ENCODE results near the gene CDC42EP1.
A peak's percentile ranks its signal among the peaks of the same experiment; 100 is the strongest.
"Not testable (repeated sequence)": the region's sequence is repeated elsewhere in the genome, so short reads cannot be mapped to it uniquely, and the experiment has no call there.

The CDC42EP1 gene

GRCh38 chr22:37588546-37589215, 28.4 kb downstream of the CDC42EP1 start:
- no peak for DNase-seq

- no peak for DNase-seq
Observed at GRCh38 chr22:37589636-37590035, 29.4 kb downstream of the CDC42EP1 start.

- DNase-seq: not testable (repeated sequence)
Observed at GRCh38 chr22:37591081-37591480, 30.8 kb downstream of the CDC42EP1 start.

GRCh38 chr22:37591823-37592404, 31.6 kb downstream of the CDC42EP1 start:
- no peak for DNase-seq

- DNase-seq: no peak
Observed at GRCh38 chr22:37594237-37594636, 34.0 kb downstream of the CDC42EP1 start.

- DNase-seq: no peak
Observed at GRCh38 chr22:37599153-37599552, 38.9 kb downstream of the CDC42EP1 start.

GRCh38 chr22:37601203-37601539, 40.9 kb downstream of the CDC42EP1 start:
- DNase-seq: no peak

GRCh38 chr22:37601540-37602442, 41.5 kb downstream of the CDC42EP1 start:
- DNase-seq: no peak

- not testable (repeated sequence) for DNase-seq
Observed at GRCh38 chr22:37602546-37603277, 42.4 kb downstream of the CDC42EP1 start.

- no peak for DNase-seq
Observed at GRCh38 chr22:37604074-37604473, 43.8 kb downstream of the CDC42EP1 start.

- no peak for DNase-seq
Observed at GRCh38 chr22:37604875-37605274, 44.6 kb downstream of the CDC42EP1 start.

- DNase-seq: peak; percentile 7 to 43
Observed at GRCh38 chr22:37607010-37607934, 47.0 kb downstream of the CDC42EP1 start.

GRCh38 chr22:37607935-37608476, 47.7 kb downstream of the CDC42EP1 start:
- DNase-seq: peak in 1 of 2 donors; percentile 36

- peak; percentile 89 to 97 for DNase-seq
Observed at GRCh38 chr22:37608477-37609239, 48.4 kb downstream of the CDC42EP1 start, which contains the start of gene GGA1. Gene GGA1 (plus strand): TSS chr22:37608834. CDS start chr22:37608861, 27 bp downstream.

GRCh38 chr22:37609240-37610152, 49.2 kb downstream of the CDC42EP1 start:
- no peak for DNase-seq

GRCh38 chr22:37610153-37610475, 49.8 kb downstream of the CDC42EP1 start:
- not testable (repeated sequence) for DNase-seq

- peak in 1 of 2 donors; percentile 18 for DNase-seq
Observed at GRCh38 chr22:37610480-37611129, 50.3 kb downstream of the CDC42EP1 start.

- DNase-seq: no peak
Observed at GRCh38 chr22:37611207-37611606, 50.9 kb downstream of the CDC42EP1 start.

Measured in bone marrow (tissue), 2 donors.